GM19240 (cell line): ENCODE results near the gene HIF1A.
"Not testable (repeated sequence)": the region's sequence is repeated elsewhere in the genome, so short reads cannot be mapped to it uniquely, and the experiment has no call there.

Source experiments
- DNase-seq: peaks from one replicate; pipeline ENCODE4 v3.0.0; 2011; ENCODE audit warnings: low spot score; ENCODE audit not compliant: insufficient read length

Gene HIF1A

GRCh38 chr14:61707774-61708173 lies 12.5 kb downstream of the HIF1A start:
- DNase-seq: not testable (repeated sequence)

DNA sequence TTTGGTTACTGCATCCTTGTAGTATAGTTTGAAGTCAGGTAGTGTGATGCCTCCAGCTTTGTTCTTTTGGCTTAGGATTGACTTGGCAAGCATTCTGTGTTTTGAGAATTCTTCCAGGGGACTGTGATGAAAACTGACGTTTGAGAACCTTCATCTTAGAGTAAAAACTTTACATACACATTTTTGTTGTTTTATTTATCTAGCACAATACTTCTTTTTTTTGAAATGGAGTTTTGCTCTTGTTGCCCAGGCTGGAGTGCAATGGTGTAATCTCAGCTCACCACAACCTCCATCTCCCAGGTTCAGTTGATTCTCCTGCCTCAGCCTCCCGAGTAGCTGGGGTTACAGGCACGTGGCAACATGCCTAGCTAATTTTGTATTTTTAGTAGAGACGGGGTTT lies 13.4 kb downstream of the HIF1A start:
- not testable (repeated sequence) for DNase-seq

DNA sequence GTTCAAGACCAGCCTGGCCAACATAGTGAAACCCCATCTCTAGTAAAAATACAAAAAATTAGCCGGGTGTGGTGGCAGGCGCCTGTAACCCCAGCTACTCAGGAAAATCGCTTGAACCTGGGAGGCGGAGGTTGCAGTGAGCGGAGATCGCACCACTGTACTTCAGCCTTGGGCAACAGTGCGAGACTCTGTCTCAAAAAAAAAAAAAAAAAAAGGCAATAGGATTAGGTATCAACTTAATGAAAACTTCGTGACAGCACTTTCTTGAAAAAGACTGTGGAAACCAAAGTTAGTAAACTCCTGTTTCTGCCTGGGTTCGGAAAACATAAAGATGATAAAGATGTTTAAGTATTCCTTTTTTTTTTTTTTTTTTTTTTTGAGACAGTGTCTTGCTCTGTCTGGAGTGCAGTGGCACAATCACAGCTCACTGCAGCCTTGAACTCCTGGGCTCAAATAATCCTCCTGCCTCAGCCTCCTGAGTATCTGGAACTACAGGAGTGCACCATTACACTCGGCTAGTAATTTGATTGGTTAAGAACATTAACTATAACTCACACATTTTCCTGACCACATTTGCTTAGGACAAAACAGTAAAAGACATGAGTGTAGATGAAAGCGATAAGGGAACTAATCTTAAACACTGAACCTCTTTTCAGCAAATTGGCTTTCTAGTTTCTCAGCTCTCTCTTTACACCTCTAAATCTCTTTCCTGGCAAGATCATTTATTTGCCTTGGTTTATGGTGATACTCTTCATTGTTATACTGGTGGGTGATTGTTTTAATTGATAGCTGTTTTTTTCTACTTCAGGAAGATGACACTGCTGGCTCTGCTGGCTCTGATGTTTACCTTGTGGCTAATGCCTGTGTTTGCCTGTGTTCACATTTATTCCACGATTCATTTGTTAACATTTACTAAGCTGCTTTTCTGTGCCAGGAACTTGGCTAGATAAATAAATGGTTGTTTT lies 15.8 kb downstream of the HIF1A start:
- DNase-seq: no peak

DNA sequence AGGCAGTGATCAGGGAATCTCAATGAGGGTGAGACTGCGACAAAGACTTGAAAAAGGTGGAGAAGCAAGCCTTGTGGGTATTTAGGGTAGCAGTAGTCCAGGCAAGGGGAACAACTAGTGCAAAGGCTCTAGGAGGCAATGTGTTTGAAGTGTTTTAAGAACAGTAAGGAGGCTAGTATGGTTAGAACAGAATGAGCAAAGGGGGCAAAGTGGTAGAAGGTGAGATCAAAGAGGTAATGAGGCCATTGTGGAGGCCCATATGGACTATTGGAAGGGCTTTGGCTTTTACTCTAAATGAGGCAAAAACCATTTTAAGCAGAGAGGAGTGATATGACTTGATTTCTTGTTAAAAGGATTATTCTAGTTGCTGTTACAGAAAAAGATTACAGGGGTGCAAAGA lies 16.8 kb downstream of the HIF1A start:
- DNase-seq: no peak

DNA sequence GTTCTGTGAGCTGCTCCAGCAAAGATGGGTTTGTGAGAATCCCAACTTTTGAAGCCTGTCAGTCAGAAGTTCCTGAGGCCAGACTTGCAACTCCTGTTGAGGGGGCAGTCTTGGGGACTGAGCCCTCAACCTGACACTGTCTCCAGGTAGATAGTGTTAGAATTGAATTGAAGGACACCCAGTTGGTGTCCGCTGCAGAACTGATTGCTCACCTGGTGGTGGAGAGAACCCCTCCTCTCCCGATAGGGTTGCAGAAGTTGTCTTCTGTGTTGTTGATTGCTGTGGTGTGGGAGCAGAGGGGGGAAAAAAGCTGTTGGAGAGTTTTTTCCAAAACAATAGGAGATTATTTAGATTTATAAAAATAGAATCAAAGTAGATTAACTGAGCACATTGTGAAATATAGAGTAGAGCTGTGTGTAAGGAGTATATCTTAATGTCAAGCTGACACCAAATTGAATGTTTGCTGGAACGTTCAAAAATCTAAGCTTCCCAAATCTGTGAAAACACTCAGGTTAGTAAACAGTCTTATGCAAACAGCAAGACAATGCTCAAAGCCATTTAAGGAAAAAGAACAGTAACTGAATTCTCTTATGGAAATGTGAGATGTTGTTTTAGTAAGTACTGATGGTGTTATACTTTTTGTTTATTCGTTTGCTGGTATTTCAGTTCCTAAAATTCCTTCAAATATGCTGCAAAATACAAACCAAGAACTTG lies 18.6 kb downstream of the HIF1A start:
- DNase-seq: no peak

DNA sequence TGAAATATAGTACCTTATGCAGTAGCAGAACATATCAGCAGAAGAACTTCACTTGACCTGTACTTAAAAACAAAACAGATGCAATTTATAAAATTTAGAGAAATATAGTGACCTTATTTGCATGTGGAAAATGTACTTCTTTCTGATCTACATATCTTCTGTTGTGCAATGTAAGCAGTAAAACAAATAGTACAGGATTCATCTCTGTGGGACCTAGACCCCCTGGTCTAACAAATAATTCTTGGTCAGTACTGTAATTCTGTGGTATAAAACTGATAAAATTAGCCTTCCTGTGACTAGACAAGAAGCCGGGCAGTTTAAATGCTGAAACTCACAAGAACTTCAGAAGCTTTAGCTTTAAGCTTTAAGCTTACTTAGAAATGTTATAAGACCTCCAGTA lies 21.6 kb downstream of the HIF1A start:
- no peak for DNase-seq

GRCh38 chr14:61718039-61718438 lies 22.7 kb downstream of the HIF1A start:
- no peak for DNase-seq

- no peak for DNase-seq
Measured at GRCh38 chr14:61719344-61720293, 24.3 kb downstream of the HIF1A start.

GRCh38 chr14:61720294-61720661 lies 25.0 kb downstream of the HIF1A start:
- DNase-seq: no peak

GRCh38 chr14:61720741-61721140 lies 25.4 kb downstream of the HIF1A start:
- DNase-seq: no peak

DNA sequence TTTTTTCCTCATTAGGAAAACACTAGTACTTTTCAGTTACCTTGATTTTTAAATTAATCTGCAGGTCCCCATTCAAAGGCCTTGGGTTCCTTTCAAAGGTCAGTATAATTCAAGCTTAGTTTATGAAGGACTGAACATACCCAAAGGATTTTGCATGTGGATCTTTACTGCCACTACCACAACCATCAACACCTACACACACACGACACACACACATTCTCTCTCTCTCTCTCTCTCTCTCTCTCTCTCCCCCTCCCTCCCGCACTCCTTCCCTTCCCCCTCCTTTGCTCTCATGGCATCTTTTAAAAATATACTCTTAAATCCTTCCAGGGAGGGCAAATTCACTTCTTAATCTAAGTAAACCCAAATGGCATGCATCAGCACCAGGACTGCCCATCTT lies 28.8 kb downstream of the HIF1A start:
- no peak for DNase-seq

GRCh38 chr14:61726778-61727658 lies 31.7 kb downstream of the HIF1A start:
- no peak for DNase-seq

GRCh38 chr14:61730756-61731373 lies 35.6 kb downstream of the HIF1A start:
- no peak for DNase-seq

DNA sequence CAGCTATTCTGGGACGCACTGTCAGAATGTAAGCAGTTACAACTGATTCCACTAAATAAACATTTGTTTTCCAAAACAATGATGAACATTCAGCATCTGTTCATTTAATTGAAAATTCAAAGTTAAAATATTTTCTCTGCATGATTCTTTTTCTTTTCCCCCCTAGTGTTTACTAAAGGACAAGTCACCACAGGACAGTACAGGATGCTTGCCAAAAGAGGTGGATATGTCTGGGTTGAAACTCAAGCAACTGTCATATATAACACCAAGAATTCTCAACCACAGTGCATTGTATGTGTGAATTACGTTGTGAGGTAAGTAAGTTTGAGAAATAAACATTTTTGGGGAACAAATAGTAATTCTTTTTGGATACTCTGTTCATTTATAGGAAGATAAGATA lies 38.7 kb downstream of the HIF1A start:
- DNase-seq: no peak

GRCh38 chr14:61736751-61737150 lies 41.4 kb downstream of the HIF1A start:
- no peak for DNase-seq

DNA sequence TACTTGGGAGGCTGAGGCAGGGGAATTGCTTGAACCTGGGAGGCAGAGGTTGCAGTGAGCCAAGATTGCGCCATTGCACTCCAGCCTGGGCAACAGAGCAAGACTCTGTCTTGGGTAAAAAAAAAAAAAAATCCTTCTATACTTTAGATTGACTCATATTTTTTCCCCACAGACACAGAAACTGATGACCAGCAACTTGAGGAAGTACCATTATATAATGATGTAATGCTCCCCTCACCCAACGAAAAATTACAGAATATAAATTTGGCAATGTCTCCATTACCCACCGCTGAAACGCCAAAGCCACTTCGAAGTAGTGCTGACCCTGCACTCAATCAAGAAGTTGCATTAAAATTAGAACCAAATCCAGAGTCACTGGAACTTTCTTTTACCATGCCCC lies 42.6 kb downstream of the HIF1A start:
- no peak for DNase-seq

- DNase-seq: no peak
Measured at GRCh38 chr14:61739133-61739532, 43.8 kb downstream of the HIF1A start.

GRCh38 chr14:61742371-61742770 lies 47.1 kb downstream of the HIF1A start:
- no peak for DNase-seq

DNA sequence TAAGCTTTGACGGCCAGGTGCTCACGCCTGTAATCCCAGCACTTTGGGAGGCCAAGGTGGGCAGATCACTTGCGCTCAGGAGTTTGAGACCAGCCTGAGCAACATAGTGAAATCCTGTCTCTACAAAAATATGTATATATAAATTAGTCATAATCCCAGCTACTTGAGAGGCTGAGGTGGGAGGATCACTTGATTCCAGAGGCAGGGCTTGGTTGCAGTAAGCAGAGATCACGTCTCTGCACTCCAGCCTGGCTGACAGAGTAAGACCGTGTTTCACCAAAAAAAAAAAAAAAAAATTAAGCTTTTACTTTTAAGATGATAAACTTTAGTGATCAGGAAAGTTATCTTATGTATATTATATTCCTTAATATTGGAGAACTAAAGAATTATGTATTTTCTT lies 48.9 kb downstream of the HIF1A start:
- no peak for DNase-seq

DNA sequence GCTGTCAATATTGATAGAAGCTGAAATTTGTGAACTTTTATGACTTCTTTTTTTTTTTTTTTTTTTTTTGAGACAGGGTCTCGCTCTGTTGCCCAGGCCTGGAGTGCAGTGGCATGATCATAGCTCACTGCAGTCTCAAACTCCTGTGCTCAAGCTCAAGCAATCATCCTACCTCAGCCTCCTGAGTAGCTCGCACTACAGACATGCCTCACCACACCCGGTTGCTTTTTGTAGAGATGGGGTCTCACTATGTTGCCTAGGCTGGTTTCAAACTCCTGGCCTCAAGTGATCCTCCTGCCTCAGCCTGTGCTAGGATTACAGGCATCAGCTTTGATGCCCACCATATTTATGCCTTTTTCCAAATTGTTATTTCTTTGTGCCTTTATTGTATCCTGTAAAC lies 51.0 kb downstream of the HIF1A start:
- not testable (repeated sequence) for DNase-seq
